ENCODE results near the gene ETS1. TPM values are rescaled to one million over a fixed set of nuclear protein-coding genes. Genes with fewer than 3 reads are reported as not detected.

Gene ETS1
- total RNA-seq, 1 experiment from 2014 or later, result 29.9 TPM

- Histone ChIP-seq H3K4me1 (ENCODE audit: insufficient read depth, low read length) (no peaks in the 10 kb centered on the region), H3K9ac (ENCODE audit: extremely low read depth, insufficient read length, low read length) (no peak overlapping the region), H3K14ac (ENCODE audit: insufficient read depth, low read length) (no peak overlapping the region), H4K5ac (ENCODE audit: insufficient read length, low read depth, low read length) (no peak overlapping the region), H3K9me3 (ENCODE audit: control insufficient read depth, low read depth, low read length) (no peaks in the 10 kb centered on the region), H2BK15ac (ENCODE audit: low read depth, low read length) (no peak overlapping the region), H3K4ac (ENCODE audit: low read depth, low read length) (no peak overlapping the region), H2BK20ac (ENCODE audit: low read depth, low read length, poor library complexity, severe bottlenecking) (no peak overlapping the region), H4K91ac (ENCODE audit: insufficient read length, low read depth, low read length) (no peak overlapping the region), H3T11ph (ENCODE audit: low read length) (no peak overlapping the region), H2BK5ac (ENCODE audit: insufficient read length, low read length) (no peak overlapping the region), H3K23ac (ENCODE audit: insufficient read length, low read depth, low read length) (no peak overlapping the region), H3K56ac (ENCODE audit: insufficient read length, low read depth, low read length) (no peak overlapping the region), H3K79me1 (ENCODE audit: insufficient read depth, low read depth, low read length, poor library complexity, severe bottlenecking) (peaks cover 3% of the 10 kb centered on the region), H4K20me1 (ENCODE audit: control insufficient read depth, insufficient read depth, insufficient read length) (no peaks in the 10 kb centered on the region), H2BK12ac (ENCODE audit: insufficient read length, low read depth, low read length) (no peak overlapping the region), H4K8ac (replicated peaks; ENCODE audit: insufficient read length, low read depth, low read length) (no peak overlapping the region), H3K4me2 (ENCODE audit: insufficient read depth, insufficient read length, low read length) (no peak overlapping the region), H3K27ac (ENCODE audit: insufficient read length, low read depth, low read length) (no peak overlapping the region), H2AFZ (ENCODE audit: low read length) (no peak overlapping the region), H3K23me2 (ENCODE audit: insufficient read length, low read depth, low read length, poor library complexity, severe bottlenecking) (no peaks in the 10 kb centered on the region), H3K79me2 (ENCODE audit: insufficient read depth, low read length) (no peaks in the 10 kb centered on the region), H2AK5ac (ENCODE audit: insufficient read length, low read length) (no peak overlapping the region), H2BK120ac (ENCODE audit: low read depth, low read length, poor library complexity, severe bottlenecking) (no peak overlapping the region), H3K27me3 (ENCODE audit: insufficient read depth, low read length) (no peaks in the 10 kb centered on the region), H3K18ac (ENCODE audit: insufficient read length, low read depth, low read length) (no peak overlapping the region)
- no peak for TF ChIP-seq CTCF (conservative IDR thresholded peaks at IDR 0.05)
- peak overlapping the region in 1 of 3 experiments; percentile 29; a peak in 1 of 7 replicates for H3K27ac Mint-ChIP-seq
- H3K36me3 Mint-ChIP-seq (ENCODE audit: insufficient read depth in 1 of 3, low read depth in 3 of 3), result peaks cover 0 to 18% (median 0%) of the 10 kb centered on the region in 3 experiments; a peak in 3 of 7 replicates
- WGBS (ENCODE audit: extremely low coverage, insufficient read length, low lambda C conversion rate), result no CpG with 5 or more reads among the region's 1 CpG
- peaks cover 5 to 12% of the 10 kb centered on the region in 2 experiments; a peak in 3 of 4 replicates for H3K4me1 Mint-ChIP-seq
- no peaks in the 10 kb centered on the region for H3K27me3 Mint-ChIP-seq (ENCODE audit: low read depth)
- H3K9me3 Mint-ChIP-seq, result no peaks in the 10 kb centered on the region
- no peak overlapping the region for H3K4me3 Mint-ChIP-seq
- DNase-seq, result no peak
Observed at GRCh38 chr11:128468111-128468510, 119.2 kb downstream of the ETS1 start.

All from H9 (cell line).